HG03280 (cell line): ENCODE data around the gene TMEM92.

Experiments used
- ATAC-seq: cut with Tn5 transposase; IDR thresholded peaks from one replicate; pipeline ENCODE4 v1.9.1; 2021; ENCODE audit warnings: mild to moderate bottlenecking, moderate library complexity; ENCODE audit not compliant: unreplicated experiment

TMEM92 gene

DNA sequence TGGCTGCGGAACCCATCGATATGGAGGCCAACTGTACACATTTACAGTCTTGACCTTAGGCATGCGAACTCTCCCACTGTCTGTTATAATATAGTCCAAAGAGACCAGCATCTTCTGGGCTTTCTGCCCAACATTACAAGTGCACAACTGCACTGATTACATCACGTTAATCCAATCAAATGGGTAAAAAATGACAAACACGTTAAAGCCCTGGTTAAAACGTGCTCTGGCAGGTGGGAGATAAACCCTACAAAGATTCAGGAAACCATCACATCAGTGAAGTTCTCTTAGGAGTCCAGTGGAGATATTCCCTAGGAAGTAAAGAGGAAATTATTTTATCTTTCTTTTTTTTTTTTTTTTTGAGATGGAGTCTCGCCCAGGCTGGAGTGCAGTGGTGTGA is 48.0 kb downstream of the TMEM92 start:
- no peak for ATAC-seq

DNA sequence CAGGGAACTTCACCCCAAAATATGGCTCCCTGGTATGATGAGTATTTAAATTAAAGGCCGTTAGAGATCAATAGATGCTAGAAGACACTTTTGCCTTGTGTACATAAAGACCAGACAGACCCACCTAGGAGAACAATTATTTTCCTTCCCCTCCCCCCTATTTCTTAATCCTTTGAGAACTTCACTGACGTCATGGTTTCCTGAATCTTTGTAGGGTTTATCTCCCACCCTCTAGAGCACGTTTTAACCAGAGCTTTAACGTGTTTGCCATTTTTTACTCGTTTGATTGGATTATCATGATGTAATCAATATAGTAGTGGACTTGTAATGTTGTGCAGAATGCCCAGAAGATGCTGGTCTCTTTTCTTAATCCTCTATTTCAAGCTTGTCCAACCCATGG is 48.8 kb downstream of the TMEM92 start:
- no peak for ATAC-seq

DNA sequence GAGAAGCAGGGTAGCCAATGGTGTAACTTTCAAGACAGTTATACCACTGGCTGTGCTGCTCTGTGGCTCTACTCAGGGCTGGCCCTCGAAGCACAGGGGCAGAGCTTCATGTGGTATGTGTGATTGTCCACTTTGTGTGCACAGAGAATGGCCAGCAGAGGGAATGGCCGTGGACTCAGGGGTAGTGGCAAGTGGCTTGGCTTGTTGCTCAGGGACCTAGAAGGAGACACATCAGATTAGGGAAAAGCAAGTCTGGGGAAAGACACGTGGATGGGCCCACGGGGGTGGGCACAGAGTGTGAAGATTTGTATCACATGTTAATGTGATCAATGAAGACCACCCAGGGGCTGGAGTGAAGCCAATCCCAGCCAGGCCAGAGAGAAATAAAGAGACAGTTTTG is 51.6 kb downstream of the TMEM92 start:
- no peak for ATAC-seq

DNA sequence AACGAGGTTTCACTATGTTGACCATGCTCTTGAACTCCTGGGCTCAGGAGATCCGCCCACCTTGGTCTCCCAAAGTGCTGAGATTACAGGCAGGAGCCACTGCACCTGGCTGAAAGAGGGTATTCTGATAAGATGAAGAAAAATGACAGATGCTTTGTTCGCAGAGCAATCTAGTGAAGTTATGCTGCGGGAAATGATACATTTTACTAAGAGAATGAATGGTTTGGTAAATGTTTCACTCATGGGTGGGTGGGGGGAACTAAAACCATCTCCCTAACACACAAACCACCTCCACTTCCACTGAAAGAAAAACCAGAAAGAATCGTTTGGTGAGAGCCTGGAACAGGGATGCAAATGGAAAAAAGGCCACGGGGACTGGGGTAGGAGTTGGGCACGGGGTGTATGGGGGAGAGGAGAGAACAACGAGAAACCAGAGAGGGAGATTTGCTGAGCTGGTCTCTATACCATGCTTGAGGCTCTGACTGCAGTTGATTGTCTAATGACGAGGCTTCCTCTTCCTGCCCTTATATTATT is 52.6 kb downstream of the TMEM92 start:
- ATAC-seq, result no peak

DNA sequence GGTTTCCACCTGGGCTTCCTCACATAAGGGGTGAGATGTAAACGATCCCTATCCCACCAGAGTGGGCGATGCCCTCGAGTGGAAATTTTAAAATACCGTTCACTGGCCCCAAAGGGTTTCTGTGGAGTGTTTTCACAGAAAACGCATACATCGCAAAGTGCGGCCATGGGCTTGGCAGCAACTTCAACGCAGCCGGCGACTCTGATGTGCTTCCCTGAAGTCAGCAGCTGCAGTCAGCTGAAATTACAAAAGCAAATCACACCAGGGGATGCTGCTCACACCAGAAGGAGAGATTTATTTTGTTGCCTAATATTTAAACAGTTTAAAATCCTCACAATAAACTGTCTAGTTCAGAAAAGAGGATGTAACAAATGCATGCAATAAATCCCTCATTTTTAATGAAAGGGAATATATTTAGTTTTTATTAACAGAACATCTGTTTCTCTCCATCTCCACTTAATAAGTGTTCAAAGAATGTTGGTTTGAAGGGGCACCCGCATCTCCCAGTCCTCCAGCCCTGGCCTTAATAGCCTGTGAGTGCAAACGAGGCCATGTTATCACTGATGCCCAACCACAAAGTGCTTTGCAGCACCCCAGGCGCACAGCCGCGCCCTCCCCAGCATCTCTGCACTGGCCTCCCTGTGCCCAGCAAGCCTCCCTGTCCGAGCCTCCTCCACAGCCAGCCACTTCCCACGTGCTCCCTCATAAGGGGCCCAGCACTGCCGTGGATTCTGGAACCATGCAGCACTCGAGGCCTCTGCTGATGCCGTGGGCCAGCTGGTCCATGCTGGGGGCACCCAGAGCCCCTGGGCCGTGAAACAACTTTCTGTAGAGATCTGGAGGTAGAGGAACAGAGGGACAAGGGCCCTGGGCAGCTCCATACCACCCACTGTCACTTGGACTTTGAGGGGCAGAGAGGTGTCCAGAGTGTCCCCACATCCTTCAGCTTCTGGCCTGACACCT is 54.4 kb downstream of the TMEM92 start:
- no peak for ATAC-seq

- no peak for ATAC-seq
These were observed 55.5 kb downstream of the TMEM92 start for GRCh38 chr17:50329716-50330115.

GRCh38 chr17:50330151-50330775 is 56.0 kb downstream of the TMEM92 start:
- ATAC-seq, result no peak
